Caco-2 (cell line): ENCODE results near the gene DDX50. TPM values are rescaled to one million over a fixed set of nuclear protein-coding genes. Genes with fewer than 3 reads are reported as not detected.

ENCODE experiments used
- Bru-seq: library from RNA; stranded (reverse); fragments of 400-500 nt; gene quantifications from one replicate; lab custom pipeline; 2021; lab: Mats Ljungman, UMichigan
- BruChase-seq, 2 experiments: library from RNA; stranded (reverse); fragments of 400-500 nt; gene quantifications; one replicate each; lab custom pipeline; 2021; lab: Mats Ljungman, UMichigan
- BruUV-seq: library from RNA; stranded (reverse); fragments of 400-500 nt; replicated peaks from 2 replicates; lab custom pipeline; 2021; lab: Mats Ljungman, UMichigan
- CTCF ChIA-PET: fragments of 300-600 bp; sonication (Branson Sonifier 250); formaldehyde crosslinking; loops from one replicate; lab custom pipeline; 2022; ENCODE audit warnings: antibody characterized with exemption; lab: Charles Lee
- POLR2A ChIA-PET: fragments of 300-600 bp; sonication (Branson Sonifier 250); formaldehyde crosslinking; loops from one replicate; lab custom pipeline; 2022; ENCODE audit warnings: antibody characterized with exemption; lab: Charles Lee
- DNase-seq, 2 experiments: peaks; one replicate each; pipeline versions ENCODE4 v3.0.0 to v3.0.0-alpha.2; 2020 to 2022
- H3K27me3 ChIP-seq: replicated peaks from 2 replicates; pipeline ENCODE4 v1.6.0; 2011; ENCODE audit warnings: low read length; ENCODE audit not compliant: control insufficient read depth, insufficient read depth
- H3K36me3 ChIP-seq: 2 replicates; pipeline ENCODE4 v1.5.1; 2011; ENCODE audit warnings: low read length; ENCODE audit not compliant: control insufficient read depth, insufficient read depth
- H3K4me1 ChIP-seq: fragments of 250-450 bp; sonication (Bioruptor Pico); 2 replicates; pipeline ENCODE4 v1.5.1; 2020; ENCODE audit warnings: mild to moderate bottlenecking
- H3K4me3 ChIP-seq: 2 replicates; pipeline ENCODE4 v1.5.1; 2011; ENCODE audit warnings: low read depth, mild to moderate bottlenecking, control low read depth, low read length
- H3K9me3 ChIP-seq: fragments of 250-450 bp; sonication (Bioruptor Pico); 2 replicates; pipeline ENCODE4 v1.5.1; 2020; ENCODE audit warnings: mild to moderate bottlenecking, moderate library complexity
- H3K27ac Mint-ChIP-seq: one replicate; pipeline ENCODE4 v1.8.0; 2022; ENCODE audit warnings: mixed read lengths; ENCODE audit not compliant: unreplicated experiment
- H3K27me3 Mint-ChIP-seq: one replicate; pipeline ENCODE4 v1.8.0; 2022; ENCODE audit warnings: mixed read lengths; ENCODE audit not compliant: insufficient read depth, unreplicated experiment
- H3K36me3 Mint-ChIP-seq: one replicate; pipeline ENCODE4 v1.8.0; 2022; ENCODE audit warnings: mild to moderate bottlenecking, mixed read lengths; ENCODE audit not compliant: insufficient read depth, unreplicated experiment
- H3K4me1 Mint-ChIP-seq: one replicate; pipeline ENCODE4 v1.8.0; 2022; ENCODE audit warnings: low read depth, mixed read lengths; ENCODE audit not compliant: unreplicated experiment
- H3K4me3 Mint-ChIP-seq: one replicate; pipeline ENCODE4 v1.8.0; 2022; ENCODE audit warnings: mild to moderate bottlenecking, moderate library complexity, mixed read lengths; ENCODE audit not compliant: unreplicated experiment
- H3K9me3 Mint-ChIP-seq: one replicate; pipeline ENCODE4 v1.8.0; 2022; ENCODE audit warnings: mixed read lengths; ENCODE audit not compliant: unreplicated experiment
- intact Hi-C: fragments of 100-400 bp; cut with micrococcal nuclease; formaldehyde crosslinking; loops from one replicate; pipeline ENCODE4 v1.10.0; 2022; ENCODE audit not compliant: unreplicated experiment
- long read RNA-seq: library from polyadenylated mRNA; stranded (forward); transcript quantifications from one replicate; pipeline ENCODE4 v2.0.0, GENCODE V29; 2022
- total RNA-seq: library from RNA; stranded (reverse); gene quantifications from 2 replicates; pipeline ENCODE4 v1.2.3, GENCODE V29; 2022
- TF ChIP-seq, protein P1 (sequence below), 2 experiments: fragments of 200-600 bp in 1 of 2; IDR thresholded peaks; 1 replicate in 1 of 2; 2 replicates in 1 of 2; pipeline versions ENCODE4 v1.5.1 to v1.8.0; 2011 to 2022; ENCODE audit warnings: antibody characterized with exemption in 1 of 2, control low read depth in 1 of 2, inconsistent platforms in 1 of 2, low read depth in 1 of 2, low read length in 1 of 2, mild to moderate bottlenecking in 1 of 2, moderate library complexity in 1 of 2; ENCODE audit not compliant: insufficient read depth in 1 of 2, severe bottlenecking in 1 of 2, unreplicated experiment in 1 of 2

Gene DDX50
- total RNA-seq (76.7 and 81.4 TPM in 2 replicates), Bru-seq, nascent RNA (percentile 91 among the genes with signal in this experiment), BruChase-seq, experiment 1, labeled RNA remaining after a 2-hour chase (percentile 89 among the genes with signal in this experiment), BruChase-seq, experiment 2, labeled RNA remaining after a 6-hour chase (percentile 90 among the genes with signal in this experiment)
- long read RNA-seq, transcript DDX50-201 (15 exons, 2,538 nt) = major isoform, 72 of 121 reads
- long read RNA-seq, partial matches to known transcripts = 5 of 121 reads
- long read RNA-seq, other reads (novel, unspliced or antisense) = 44 of 121 reads

- Mint-ChIP-seq H3K9me3 (no peaks in the 10 kb centered on the region), H3K27ac (peak within 1 kb of the TSS; percentile 99), H3K4me3 (peak within 1 kb of the TSS; percentile 96), H3K27me3 (no peaks in the 10 kb centered on the region), H3K36me3 (peaks cover 36% of the 10 kb centered on the region), H3K4me1 (peaks cover 40% of the 10 kb centered on the region)
- H3K4me1 ChIP-seq = peaks cover 12% of the 10 kb centered on the region
- intact Hi-C loops = loop anchor here (1.0 kb wide), 3 partner anchors 55 to 192 kb away; partner anchors contain the start of genes CCAR1 and DDX21
- H3K27me3 ChIP-seq = no peaks in the 10 kb centered on the region
- peak; percentile 100 for DNase-seq
- no peaks in the 10 kb centered on the region for H3K36me3 ChIP-seq
- ChIA-PET CTCF (interaction anchor here (0.7 to 2.6 kb wide), 2 partner anchors 74 to 79 kb away, joined by 3 to 16 read pairs; partner anchors contain the start of gene STOX1), POLR2A (interaction anchor here (0.6 to 3.3 kb wide), 12 partner anchors 14 to 630 kb away, joined by 3 to 45 read pairs (median 4); partner anchors contain the start of genes CCAR1, DDX21 and STOX1)
- TSS peak; percentile 58 for BruUV-seq
- H3K9me3 ChIP-seq = no peaks in the 10 kb centered on the region
- TF ChIP-seq, protein P1, sequence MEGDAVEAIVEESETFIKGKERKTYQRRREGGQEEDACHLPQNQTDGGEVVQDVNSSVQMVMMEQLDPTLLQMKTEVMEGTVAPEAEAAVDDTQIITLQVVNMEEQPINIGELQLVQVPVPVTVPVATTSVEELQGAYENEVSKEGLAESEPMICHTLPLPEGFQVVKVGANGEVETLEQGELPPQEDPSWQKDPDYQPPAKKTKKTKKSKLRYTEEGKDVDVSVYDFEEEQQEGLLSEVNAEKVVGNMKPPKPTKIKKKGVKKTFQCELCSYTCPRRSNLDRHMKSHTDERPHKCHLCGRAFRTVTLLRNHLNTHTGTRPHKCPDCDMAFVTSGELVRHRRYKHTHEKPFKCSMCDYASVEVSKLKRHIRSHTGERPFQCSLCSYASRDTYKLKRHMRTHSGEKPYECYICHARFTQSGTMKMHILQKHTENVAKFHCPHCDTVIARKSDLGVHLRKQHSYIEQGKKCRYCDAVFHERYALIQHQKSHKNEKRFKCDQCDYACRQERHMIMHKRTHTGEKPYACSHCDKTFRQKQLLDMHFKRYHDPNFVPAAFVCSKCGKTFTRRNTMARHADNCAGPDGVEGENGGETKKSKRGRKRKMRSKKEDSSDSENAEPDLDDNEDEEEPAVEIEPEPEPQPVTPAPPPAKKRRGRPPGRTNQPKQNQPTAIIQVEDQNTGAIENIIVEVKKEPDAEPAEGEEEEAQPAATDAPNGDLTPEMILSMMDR (IDR thresholded peaks at IDR 0.05; ENCODE audit: insufficient read depth in 1 of 2, low read depth in 1 of 2, low read length in 1 of 2, severe bottlenecking in 1 of 2, unreplicated experiment in 1 of 2) = peak; percentile 51 to 52
- peak within 1 kb of the TSS; percentile 67 for H3K4me3 ChIP-seq
Measured at GRCh38 chr10:68901105-68901927, at the start of gene DDX50. Gene DDX50, plus strand, starts transcription at chr10:68901315. Its CDS starts 70 bp downstream, at chr10:68901385.

GRCh38 chr10:68856352-68856751 lies 44.8 kb upstream of the DDX50 start:
- POLR2A ChIA-PET = interaction anchor here (0.6 to 0.9 kb wide), 2 partner anchors 29 to 42 kb away, joined by 3 to 7 read pairs; partner anchors contain the start of gene STOX1

More at GRCh38 chr10:68856352-68856751, 44.8 kb upstream of the DDX50 start:
- no peaks in the 10 kb centered on the region for H3K4me1 ChIP-seq
- no TSS peak for BruUV-seq
- no peak overlapping the region for H3K4me3 Mint-ChIP-seq
- peaks cover 25% of the 10 kb centered on the region for H3K9me3 Mint-ChIP-seq
- H3K4me3 ChIP-seq = no peak overlapping the region
- H3K36me3 Mint-ChIP-seq = peaks cover 18% of the 10 kb centered on the region
- H3K27ac Mint-ChIP-seq = no peak overlapping the region
- H3K9me3 ChIP-seq = peaks cover 26% of the 10 kb centered on the region
- H3K27me3 Mint-ChIP-seq = no peaks in the 10 kb centered on the region
- TF ChIP-seq, protein P1 (IDR thresholded peaks at IDR 0.05; ENCODE audit: insufficient read depth in 1 of 2, low read depth in 1 of 2, low read length in 1 of 2, severe bottlenecking in 1 of 2, unreplicated experiment in 1 of 2) = no peak
- no peaks in the 10 kb centered on the region for H3K36me3 ChIP-seq
- H3K4me1 Mint-ChIP-seq = no peaks in the 10 kb centered on the region
- DNase-seq = no peak
- H3K27me3 ChIP-seq = no peaks in the 10 kb centered on the region
- intact Hi-C loops = no loop called here
- CTCF ChIA-PET = interaction anchor here (0.5 kb wide), 1 partner anchor 32 kb away, joined by 3 read pairs; no protein-coding TSS in a partner anchor
